NCI-H1436 (cell line): ENCODE results near the gene DPH6.
"Not testable (repeated sequence)": the region's sequence is repeated elsewhere in the genome, so short reads cannot be mapped to it uniquely, and the experiment has no call there.

ENCODE experiments used
- DNase-seq: peaks from one replicate; lab custom pipeline; 2025; lab: John Stamatoyannopoulos, UW

The DPH6 gene

DNA sequence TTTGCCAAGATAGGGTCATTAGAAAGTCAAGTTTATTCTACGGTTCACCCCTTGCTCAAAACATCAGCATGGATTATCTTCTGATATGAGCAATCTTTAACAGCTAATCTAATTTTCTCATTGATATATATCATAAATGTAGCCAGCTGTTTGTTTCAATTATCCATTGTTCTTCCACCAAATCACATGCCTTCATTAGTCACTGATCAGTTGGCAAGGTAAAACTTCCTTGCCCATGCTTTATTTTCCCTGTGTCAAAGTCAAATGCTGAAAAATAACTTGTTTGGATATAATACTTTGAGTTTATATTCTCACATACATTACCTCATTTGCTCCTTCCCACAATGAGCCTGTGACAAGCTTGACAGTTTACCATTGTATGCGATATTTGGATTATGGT lies 60.6 kb downstream of the DPH6 start:
- DNase-seq, result no peak

DNA sequence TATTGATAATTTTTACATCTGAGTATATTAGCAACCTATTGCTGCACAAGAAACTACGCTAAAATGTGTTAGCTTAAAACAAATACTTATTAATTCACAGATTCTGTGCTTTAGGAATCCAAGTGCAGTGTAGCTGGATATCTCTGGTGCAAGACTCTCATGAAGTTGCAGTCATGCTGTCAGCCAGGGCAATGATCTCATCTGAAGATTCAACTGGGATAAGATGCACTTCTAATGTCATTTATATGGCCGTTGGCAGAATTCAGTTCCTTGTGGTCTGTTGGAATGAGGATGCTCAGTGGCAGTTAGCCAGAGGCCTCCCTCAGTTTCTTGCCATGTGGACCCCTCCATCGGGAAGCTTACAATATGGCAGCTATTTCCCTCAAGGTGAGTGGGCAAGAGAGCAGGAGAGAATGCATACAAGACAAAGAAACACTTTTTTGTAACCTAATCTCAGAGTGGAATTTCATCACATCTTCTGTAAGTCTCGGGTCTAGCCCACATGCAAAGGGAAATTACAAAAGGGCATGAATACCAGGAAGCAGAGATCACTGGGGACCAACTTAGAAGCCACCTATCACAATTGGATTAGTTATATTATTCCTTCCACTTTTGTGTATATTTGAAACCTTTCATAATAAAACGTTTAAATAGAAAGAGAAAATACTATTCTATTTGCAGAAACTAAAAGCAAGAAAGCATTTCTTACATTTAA lies 61.6 kb downstream of the DPH6 start:
- no peak for DNase-seq

GRCh38 chr15:35481992-35482391 lies 64.0 kb downstream of the DPH6 start:
- no peak for DNase-seq

- DNase-seq, result no peak
These were observed 64.9 kb downstream of the DPH6 start for GRCh38 chr15:35481064-35481463.

GRCh38 chr15:35479423-35479822 lies 66.5 kb downstream of the DPH6 start:
- DNase-seq, result no peak

- no peak for DNase-seq
These were observed 68.4 kb downstream of the DPH6 start for GRCh38 chr15:35477312-35478262.

- DNase-seq, result no peak
These were observed 74.9 kb downstream of the DPH6 start for GRCh38 chr15:35471024-35471423.

DNA sequence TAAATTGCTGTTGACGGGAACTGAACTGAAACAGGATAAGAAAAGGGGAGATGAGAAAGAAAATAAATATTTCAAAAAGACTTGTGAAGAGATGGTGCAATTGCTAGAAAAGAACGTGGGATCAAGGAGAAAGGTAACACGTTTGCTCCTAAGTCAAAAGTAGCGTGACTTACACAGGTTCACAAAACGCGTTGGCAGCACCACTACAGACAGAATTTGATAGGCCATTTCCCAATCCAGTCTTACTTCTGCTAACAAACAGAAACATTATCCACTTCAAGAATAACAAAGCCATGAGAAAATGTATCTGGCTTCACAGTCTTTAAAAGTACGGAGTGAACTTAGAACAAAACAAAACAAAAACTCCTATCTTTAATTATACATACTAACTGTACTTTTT lies 75.5 kb downstream of the DPH6 start:
- no peak for DNase-seq

DNA sequence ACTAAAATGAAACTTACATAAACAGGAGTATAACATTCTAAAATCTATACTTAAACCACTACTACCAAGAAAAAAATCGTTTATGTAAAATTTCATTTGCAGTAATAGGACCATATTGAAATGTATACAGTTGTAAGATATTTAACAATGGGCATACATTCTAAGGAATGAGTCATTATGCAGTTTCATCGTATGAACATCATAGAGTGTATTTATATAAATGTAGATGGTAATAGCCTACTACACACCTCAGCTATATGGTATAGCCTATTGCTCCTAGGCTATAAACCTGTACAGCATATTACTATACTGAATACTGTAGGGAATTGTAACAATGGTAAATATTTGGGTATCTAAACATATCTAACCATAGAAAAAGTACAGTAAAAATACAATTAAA lies 79.5 kb downstream of the DPH6 start:
- no peak for DNase-seq

GRCh38 chr15:35465783-35466182 lies 80.2 kb downstream of the DPH6 start:
- no peak for DNase-seq

- no peak for DNase-seq
These were observed 85.3 kb downstream of the DPH6 start for GRCh38 chr15:35460616-35461015.

DNA sequence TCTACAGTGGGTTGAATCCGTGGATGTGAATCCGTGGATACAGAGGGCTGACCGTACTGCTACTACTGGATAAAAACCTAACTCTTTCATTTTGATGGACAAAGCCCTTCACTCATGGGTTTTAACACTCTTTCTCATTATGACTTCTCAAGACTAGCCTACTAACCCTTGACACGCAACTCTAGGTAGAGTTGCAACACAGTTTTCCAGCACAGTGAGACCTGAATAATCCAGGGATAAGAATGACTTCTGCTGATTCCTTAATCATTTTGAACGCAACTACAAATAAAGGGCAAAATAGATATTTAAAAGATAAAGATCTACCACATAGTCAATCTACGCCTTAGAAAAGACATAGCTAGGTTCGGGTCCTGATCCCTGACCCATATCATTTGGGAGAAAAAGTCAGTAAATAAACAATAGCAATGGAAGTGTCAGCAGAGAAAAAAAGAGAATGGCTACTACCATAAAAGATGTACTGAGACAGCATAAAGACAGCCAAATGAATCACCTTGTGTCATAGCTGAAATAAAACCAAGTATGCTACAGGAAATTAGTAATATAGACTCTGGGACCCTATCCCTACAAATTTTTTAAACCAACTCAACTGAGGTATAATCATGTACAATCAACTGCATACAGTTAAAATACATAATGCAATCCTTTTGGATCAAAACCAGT lies 87.6 kb downstream of the DPH6 start:
- DNase-seq, result no peak

- DNase-seq, result no peak
These were observed 90.8 kb downstream of the DPH6 start for GRCh38 chr15:35455201-35455600.

- DNase-seq, result no peak
These were observed 95.5 kb downstream of the DPH6 start for GRCh38 chr15:35450492-35450891.

- DNase-seq, result no peak
These were observed 97.7 kb downstream of the DPH6 start for GRCh38 chr15:35448294-35448693.

- no peak for DNase-seq
These were observed 100.1 kb downstream of the DPH6 start for GRCh38 chr15:35445891-35446290.

DNA sequence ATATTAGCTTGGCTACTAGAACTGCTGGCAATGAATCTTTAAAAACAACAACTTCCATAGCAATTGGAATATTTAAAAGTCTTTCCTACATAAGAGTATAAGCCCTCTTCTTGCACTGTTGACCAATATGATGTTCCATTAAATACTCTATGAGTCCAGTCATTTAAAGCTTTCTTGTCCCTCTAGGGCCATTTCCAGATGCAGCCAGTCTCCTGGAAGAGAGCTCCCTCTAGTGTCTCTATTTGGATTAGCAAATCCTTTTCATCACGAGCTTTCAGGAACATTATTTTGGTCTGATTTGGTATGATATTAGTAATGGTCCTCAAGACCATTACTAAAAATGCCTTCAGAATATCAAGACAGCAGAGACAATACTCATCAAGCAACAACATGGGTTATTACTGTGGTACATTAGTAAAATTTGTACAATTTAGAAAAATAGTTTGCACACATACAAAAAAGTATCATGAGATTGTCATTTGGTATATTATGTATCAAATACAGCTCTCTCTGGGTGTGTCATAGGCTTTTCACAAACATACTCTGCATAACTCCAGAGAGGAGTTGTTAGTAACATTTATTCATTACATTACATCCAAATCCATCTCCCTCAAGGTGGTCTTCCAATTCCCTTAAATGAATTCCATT lies 101.3 kb downstream of the DPH6 start:
- DNase-seq, result peak; percentile 19

DNA sequence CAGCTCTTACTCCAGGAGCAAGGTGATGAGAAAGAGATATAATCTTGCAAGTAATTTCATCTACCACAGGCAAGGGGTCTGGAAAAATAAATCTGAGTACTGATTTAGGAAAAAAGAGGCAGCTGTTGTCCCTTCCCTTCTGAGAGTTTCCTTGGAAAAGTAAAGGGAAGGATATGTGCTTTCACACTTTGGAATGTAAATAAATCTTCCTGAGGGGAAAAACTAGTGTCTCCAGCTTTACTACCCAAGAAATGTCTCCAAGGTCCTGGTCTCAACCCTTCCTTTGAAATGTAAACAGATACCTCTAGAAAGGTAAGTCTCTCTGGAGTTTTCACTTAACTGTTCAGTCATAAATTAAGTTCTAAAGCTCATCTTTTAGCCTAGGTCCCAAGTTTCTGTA lies 102.6 kb downstream of the DPH6 start:
- DNase-seq, result no peak

DNA sequence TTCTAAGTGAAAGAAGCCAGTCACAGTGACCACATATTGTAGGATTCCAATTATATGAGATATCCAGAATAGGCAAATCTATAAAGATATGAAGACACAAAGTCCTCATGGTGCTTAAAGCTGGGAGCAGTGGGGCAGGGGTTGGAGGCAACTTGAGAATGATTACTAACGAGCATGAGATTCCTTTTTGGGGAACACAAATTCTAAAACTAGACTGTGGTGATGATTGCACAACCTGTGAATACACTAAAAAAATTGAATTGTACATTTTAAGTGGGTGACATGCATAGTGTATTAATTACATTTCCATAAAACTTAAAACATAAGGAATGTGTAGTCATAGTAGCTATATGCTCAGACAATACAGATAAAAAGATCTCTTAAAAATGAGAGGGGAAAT lies 103.2 kb downstream of the DPH6 start:
- no peak for DNase-seq

DNA sequence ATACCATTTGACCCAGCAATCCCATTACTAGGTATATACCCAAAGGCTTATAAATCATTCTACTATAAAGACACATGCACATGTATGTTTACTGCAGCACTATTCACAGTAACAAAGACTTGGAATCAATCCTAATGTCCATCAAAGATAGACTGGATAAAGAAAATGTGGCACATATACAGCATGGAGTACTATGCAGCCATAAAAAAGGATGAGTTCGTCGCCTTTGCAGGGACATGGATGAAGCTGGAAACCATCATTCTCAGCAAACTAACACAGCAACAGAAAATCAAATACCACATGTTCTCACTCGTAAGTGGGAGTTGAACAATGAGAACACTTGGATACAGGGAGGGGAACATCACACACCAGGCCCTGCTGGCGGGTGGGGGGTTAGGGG lies 104.7 kb downstream of the DPH6 start:
- not testable (repeated sequence) for DNase-seq

DNA sequence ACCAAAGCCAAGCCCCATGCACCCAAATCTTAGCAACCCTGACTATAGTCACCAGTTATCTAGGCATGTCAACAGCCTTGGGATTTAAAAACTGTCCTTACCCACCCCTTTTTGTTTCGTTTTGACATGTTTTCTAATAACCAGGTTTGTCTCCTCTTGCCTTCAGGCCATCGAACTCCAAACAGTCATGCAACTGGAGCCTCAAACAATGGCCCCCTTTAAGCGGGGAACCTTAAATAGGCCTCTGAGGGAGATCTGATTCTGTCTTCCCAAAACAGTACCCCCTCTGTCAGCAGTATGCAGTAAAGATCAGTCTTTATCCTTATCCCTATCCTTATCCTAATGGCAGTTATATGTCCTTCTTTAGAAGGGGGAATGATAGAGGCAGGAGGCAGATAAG lies 105.7 kb downstream of the DPH6 start:
- no peak for DNase-seq

DNA sequence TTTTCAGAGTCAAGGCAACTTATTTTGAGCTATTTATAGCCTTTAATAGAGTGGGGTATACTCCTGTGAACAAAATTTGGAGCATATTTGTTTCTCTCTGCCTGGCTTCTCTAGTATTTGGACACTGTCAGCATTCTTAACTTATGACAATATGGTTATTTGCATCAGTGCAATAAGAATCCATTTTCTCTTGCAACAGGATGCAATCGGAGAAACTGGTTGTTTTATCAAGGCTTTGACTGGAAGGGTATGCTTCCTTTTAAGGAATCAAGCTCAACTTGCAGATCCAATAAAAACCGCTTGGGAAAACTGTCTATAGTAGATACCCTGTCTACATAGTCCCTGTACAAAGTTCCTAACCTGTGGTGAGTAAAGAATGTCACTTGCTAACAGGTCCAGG lies 106.7 kb downstream of the DPH6 start:
- no peak for DNase-seq
